Stimulated activated CD8-positive, alpha-beta memory T cell treated with anti-CD3 and anti-CD28 coated beads, Interleukin-12 subunit alpha, Interleukin-12 subunit beta, amount 100 ng/mL, for 1 hour (primary cell): Measurements from ENCODE around the gene ICAM1.
"Not testable (repeated sequence)": the region's sequence is repeated elsewhere in the genome, so short reads cannot be mapped to it uniquely, and the experiment has no call there.

ENCODE experiments used
- DNase-seq: peaks from one replicate; pipeline ENCODE4 v3.0.0-alpha.2; 2020; ENCODE audit warnings: low read depth

Gene ICAM1

DNA sequence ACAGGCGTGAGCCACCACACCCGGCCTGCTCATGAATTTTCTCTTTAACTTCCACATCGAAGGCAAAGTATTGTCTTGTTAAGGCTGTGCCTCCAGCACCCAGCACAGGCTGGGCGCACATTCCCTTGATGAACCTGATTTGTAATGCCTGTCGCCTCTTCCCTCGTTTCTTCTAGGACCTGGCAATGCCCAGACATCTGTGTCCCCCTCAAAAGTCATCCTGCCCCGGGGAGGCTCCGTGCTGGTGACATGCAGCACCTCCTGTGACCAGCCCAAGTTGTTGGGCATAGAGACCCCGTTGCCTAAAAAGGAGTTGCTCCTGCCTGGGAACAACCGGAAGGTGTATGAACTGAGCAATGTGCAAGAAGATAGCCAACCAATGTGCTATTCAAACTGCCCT is 3.7 kb downstream of the ICAM1 start:
- DNase-seq, result no peak

- no peak for DNase-seq
These were observed 7.1 kb downstream of the ICAM1 start for GRCh38 chr19:10277795-10278589.

- no peak for DNase-seq
These were observed 8.0 kb downstream of the ICAM1 start for GRCh38 chr19:10278935-10279334.

DNA sequence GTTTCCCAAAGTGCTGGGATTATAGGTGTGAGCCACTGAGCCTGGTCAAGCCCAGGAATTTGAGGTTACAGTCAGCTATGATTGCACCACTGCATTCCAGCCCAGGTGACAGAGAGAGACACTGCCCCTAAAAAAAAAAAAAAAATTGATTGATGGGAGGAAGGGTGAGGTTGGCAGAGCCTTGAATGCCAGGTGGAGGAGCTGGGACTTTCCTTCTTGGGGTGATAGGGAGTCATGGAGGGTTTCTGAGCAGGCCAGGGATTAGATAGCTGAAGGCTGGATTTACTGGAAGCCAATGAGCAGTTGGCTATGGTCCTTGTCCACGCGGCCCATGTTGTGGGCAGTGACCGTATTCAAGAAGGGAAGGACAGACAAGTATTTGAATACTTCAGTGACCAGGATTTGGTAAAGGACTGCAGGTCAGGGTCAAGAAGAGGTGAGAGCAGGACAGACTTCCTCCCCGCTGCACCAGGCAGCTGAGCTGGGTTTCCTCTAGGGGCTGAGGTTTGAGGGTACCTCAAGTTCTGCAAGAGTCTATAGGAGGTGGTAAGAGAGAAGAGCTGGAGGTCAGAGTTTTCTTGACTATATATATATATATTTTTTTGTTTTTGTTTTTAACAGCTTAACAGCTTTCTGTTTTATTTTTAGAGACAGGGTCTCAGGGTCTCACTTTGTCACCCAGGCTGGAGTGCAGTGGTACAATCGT is 9.0 kb downstream of the ICAM1 start:
- no peak for DNase-seq

DNA sequence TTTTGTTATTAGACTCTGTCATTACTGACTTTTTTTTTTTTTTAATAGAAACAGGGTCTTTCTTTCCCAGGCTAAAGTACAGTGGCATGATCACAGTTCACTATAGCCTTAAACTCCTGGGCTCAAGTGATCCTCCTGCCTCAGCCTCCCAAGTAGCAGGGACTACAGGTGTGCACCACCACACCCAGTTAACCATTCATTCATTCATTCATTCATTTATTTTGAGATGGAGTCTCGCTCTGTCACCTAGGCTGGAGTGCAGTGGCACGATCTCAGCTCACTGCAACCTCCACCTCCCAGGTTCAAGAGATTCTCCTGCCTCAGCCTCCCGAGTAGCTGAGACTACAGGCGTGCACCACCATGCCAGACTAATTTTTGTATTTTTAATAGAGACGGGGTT is 11.1 kb downstream of the ICAM1 start:
- not testable (repeated sequence) for DNase-seq

- no peak for DNase-seq
These were observed 12.6 kb downstream of the ICAM1 start for GRCh38 chr19:10283301-10284064.

- no peak for DNase-seq
These were observed 13.4 kb downstream of the ICAM1 start for GRCh38 chr19:10284065-10284959.

GRCh38 chr19:10284960-10285278 is 14.0 kb downstream of the ICAM1 start:
- DNase-seq, result no peak

DNA sequence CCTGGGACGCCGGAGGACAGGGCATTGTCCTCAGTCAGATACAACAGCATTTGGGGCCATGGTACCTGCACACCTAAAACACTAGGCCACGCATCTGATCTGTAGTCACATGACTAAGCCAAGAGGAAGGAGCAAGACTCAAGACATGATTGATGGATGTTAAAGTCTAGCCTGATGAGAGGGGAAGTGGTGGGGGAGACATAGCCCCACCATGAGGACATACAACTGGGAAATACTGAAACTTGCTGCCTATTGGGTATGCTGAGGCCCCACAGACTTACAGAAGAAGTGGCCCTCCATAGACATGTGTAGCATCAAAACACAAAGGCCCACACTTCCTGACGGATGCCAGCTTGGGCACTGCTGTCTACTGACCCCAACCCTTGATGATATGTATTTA is 14.5 kb downstream of the ICAM1 start:
- DNase-seq, result no peak

- DNase-seq, result no peak
These were observed 16.1 kb downstream of the ICAM1 start, which contains the start of gene ICAM4 for GRCh38 chr19:10286803-10287737. TSS of gene ICAM4 (plus strand) at chr19:10286955. CDS start at chr19:10287013, 58 bp downstream.

- DNase-seq, result no peak
These were observed 17.8 kb downstream of the ICAM1 start for GRCh38 chr19:10288662-10289166.

GRCh38 chr19:10289167-10289835 is 18.4 kb downstream of the ICAM1 start:
- no peak for DNase-seq

- no peak for DNase-seq
These were observed 19.0 kb downstream of the ICAM1 start, which contains the start of gene ICAM5 for GRCh38 chr19:10289836-10290356. TSS of gene ICAM5 (plus strand) at chr19:10289952. CDS start at chr19:10290044, 92 bp downstream.

- DNase-seq, result no peak
These were observed 19.5 kb downstream of the ICAM1 start for GRCh38 chr19:10290357-10290875.

DNA sequence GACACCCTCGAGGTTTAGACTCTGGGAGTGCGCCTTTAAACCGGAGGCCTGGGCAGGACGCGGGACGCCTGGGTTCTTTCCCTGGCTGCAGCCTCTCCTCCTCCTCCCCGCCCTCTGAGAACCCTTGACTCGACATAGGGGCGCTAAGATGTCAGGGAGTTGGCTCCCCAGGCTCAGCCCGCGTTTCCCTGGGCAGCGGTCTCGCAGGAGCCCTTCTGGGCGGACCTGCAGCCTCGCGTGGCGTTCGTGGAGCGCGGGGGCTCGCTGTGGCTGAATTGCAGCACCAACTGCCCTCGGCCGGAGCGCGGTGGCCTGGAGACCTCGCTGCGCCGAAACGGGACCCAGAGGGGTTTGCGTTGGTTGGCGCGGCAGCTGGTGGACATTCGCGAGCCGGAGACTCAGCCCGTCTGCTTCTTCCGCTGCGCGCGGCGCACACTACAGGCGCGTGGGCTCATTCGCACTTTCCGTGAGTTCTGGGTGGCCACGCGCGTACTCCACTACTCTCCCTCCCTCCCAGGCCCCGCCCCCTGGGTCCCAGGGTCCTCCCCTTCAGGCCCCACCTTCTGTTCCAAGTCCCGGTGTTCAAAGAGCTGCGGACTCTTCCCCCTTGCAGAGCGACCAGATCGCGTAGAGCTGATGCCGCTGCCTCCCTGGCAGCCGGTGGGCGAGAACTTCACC is 20.1 kb downstream of the ICAM1 start:
- no peak for DNase-seq

DNA sequence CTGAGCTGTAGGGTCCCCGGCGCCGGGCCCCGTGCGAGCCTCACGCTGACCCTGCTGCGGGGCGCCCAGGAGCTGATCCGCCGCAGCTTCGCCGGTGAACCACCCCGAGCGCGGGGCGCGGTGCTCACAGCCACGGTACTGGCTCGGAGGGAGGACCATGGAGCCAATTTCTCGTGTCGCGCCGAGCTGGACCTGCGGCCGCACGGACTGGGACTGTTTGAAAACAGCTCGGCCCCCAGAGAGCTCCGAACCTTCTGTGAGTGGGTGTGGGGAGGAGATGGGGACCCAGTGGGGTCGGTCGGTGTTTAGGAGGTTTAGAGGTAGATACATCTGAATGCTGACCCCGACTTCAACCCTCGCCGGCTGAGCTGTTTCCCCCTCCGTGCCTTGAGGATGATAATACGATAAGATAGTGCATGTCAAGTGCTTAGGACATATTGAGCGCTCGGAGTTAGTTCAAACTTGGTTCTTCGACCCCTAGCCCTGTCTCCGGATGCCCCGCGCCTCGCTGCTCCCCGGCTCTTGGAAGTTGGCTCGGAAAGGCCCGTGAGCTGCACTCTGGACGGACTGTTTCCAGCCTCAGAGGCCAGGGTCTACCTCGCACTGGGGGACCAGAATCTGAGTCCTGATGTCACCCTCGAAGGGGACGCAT is 20.8 kb downstream of the ICAM1 start:
- DNase-seq, result no peak

DNA sequence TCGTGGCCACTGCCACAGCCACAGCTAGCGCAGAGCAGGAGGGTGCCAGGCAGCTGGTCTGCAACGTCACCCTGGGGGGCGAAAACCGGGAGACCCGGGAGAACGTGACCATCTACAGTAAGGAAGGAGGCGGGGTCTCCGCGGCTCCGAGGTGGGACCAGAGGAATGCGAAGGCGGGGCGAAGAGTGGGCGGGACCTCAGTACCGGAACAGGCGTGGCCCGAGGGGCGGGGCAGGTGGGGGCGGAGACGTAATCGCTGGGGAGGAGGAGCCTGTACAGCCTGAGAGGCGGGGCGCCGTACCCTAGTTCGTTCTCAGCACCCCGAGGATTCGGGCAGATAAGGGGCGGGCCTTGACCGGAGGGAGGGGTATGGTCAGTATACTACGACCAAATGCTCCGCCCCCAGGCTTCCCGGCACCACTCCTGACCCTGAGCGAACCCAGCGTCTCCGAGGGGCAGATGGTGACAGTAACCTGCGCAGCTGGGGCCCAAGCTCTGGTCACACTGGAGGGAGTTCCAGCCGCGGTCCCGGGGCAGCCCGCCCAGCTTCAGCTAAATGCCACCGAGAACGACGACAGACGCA is 21.4 kb downstream of the ICAM1 start:
- DNase-seq, result peak; percentile 66
